GM23338 (cell line): ENCODE data around the gene PAFAH2.

Experiments
- CTCF ChIP-seq, 2 experiments: fragments of 200-600 bp in 1 of 2; sonication (generic) in 1 of 2; conservative IDR thresholded peaks; 2 replicates each; pipeline versions ENCODE4 v1.5.1 to v1.6.1; 2016 to 2017; ENCODE audit warnings: antibody characterized with exemption in 2 of 2, low read depth in 2 of 2, mild to moderate bottlenecking in 2 of 2, moderate library complexity in 1 of 2
- EZH2 ChIP-seq: fragments of 200-600 bp; sonication (generic); IDR thresholded peaks from one replicate; pipeline ENCODE4 v1.8.0; 2017; ENCODE audit warnings: antibody characterized with exemption, mild to moderate bottlenecking, low read depth; ENCODE audit not compliant: unreplicated experiment

GRCh38 chr1:25911162-25911561 lies 86.7 kb downstream of the PAFAH2 start:
- TF ChIP-seq CTCF (conservative IDR thresholded peaks at IDR 0.05; ENCODE audit: low read depth in 2 of 2) (no peak), EZH2 (no peak)
